Body of pancreas (tissue), 4 donors: ENCODE results near the gene SLC25A25.

Source experiments
- POLR2A ChIP-seq, 3 donors: fragments of 450-650 bp; IDR thresholded peaks; one replicate each; pipeline ENCODE4 v1.6.1; 2016; ENCODE audit warnings: antibody characterized with exemption in 3 of 3, mild to moderate bottlenecking in 2 of 3
- TF ChIP-seq, protein P1 (sequence below), 7 experiments: fragments of 450-650 bp in 4 of 7; fragments of 200-600 bp in 3 of 7; sonication (generic) in 3 of 7; IDR thresholded peaks; one replicate each; pipeline ENCODE4 v1.5.1; 2016 to 2019; ENCODE audit warnings: antibody characterized with exemption in 7 of 7

GRCh38 chr9:128092199-128092977, 24.4 kb downstream of the SLC25A25 start:
- TF ChIP-seq, protein P1, sequence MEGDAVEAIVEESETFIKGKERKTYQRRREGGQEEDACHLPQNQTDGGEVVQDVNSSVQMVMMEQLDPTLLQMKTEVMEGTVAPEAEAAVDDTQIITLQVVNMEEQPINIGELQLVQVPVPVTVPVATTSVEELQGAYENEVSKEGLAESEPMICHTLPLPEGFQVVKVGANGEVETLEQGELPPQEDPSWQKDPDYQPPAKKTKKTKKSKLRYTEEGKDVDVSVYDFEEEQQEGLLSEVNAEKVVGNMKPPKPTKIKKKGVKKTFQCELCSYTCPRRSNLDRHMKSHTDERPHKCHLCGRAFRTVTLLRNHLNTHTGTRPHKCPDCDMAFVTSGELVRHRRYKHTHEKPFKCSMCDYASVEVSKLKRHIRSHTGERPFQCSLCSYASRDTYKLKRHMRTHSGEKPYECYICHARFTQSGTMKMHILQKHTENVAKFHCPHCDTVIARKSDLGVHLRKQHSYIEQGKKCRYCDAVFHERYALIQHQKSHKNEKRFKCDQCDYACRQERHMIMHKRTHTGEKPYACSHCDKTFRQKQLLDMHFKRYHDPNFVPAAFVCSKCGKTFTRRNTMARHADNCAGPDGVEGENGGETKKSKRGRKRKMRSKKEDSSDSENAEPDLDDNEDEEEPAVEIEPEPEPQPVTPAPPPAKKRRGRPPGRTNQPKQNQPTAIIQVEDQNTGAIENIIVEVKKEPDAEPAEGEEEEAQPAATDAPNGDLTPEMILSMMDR (IDR thresholded peaks at IDR 0.05), result no peak
- TF ChIP-seq POLR2A (IDR thresholded peaks at IDR 0.05), result no peak
